HG03103 (cell line): ENCODE results near the gene ATG2A.

Experiments used
- ATAC-seq: cut with Tn5 transposase; IDR thresholded peaks from one replicate; pipeline ENCODE4 v1.9.1; 2021; ENCODE audit warnings: low read depth; ENCODE audit not compliant: unreplicated experiment

ATG2A gene

GRCh38 chr11:64916775-64917662, at the start of gene ATG2A:
ATG2A (minus strand) TSS chr11:64917209; CDS start chr11:64917135, 74 bp downstream.
- peak; percentile 88 for ATAC-seq

DNA sequence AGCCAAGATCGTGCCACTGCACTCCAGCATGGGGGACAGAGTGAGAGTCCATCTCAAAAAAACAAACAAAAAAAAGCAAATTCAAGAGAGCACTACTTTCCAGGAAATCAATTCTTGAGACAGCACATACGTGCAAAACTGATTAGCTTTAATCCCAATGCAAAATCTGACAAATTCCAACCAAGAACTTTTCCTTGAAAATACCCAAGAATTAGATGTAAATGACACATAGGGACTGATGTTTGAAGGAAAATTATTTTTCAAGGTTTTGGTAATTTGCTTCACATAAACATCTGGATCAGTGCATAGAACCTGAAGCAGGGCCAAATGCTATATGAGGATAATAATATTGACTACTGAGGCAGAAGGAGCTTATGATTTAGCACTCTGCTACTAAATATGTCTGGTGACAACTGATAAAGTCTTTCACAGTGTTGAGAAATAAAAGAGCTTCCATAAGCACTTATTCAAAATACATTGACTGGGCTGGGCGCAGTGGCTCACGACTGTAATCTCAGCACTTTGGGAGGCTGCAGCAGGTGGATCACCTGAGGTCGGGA, 46.1 kb upstream of the ATG2A start:
- no peak for ATAC-seq

DNA sequence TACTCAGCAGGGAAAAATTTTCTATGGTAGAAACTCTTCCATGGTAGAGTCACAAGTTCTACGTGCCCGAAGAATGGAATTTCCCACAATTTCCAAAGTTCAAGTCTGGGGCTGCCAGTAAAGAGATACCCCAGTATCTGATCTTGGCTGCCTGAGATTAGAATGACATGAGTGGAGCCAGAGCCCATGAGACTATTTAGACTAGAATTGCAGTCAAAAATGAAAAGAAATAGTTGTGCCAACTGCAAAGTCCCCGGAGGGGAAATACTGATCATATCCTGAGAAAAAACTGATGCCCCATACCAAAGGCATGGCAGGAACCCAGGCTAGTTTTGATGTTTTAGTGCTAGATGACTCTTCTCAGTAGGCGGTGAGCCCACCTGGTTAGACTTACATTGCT, 43.7 kb upstream of the ATG2A start:
- ATAC-seq, result no peak

GRCh38 chr11:64959498-64959897, 42.5 kb upstream of the ATG2A start:
- no peak for ATAC-seq

DNA sequence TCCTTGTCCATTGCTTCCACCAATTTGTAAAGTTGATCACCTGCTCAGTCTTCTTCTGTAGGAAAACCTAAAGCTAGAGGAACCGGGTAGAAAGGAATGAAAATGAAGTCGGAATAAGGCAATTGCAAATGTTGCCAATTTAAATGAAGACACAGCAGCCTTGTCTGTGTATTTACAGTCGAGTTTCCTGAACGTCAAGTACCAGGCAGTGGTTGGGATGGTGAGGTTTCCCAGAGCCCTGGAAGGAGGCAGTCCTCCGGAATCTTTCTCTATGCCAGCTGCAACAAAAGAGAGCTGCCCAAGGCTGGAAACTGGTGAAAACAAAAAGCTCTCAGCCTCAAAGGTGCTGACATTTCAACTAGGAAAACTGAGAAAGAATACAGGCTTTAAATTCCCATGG, 37.2 kb upstream of the ATG2A start:
- ATAC-seq, result no peak

- ATAC-seq, result no peak
Measured at GRCh38 chr11:64951529-64951928, 34.5 kb upstream of the ATG2A start.

- ATAC-seq, result no peak
Measured at GRCh38 chr11:64947208-64947814, 30.3 kb upstream of the ATG2A start.

DNA sequence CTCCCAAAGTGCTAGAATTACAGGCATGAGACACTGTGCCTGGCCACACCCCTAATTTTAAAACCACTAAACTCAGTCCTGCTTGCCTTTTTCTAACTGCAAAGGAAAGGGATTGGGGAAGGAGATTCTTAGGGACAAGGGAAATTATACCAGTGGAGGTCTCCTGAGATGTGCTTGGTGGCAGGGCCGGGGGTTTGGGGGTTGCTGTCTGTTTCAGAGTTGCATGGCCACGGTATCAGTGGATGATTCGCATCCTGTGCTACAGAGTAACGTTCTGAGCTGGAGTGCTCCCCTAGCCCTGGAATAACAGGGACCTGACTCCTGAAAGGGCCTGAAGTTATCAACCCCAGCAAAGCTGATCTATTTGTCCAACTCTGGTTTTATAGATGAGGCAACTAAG, 19.5 kb upstream of the ATG2A start:
- no peak for ATAC-seq

GRCh38 chr11:64935359-64936081, 18.5 kb upstream of the ATG2A start, which contains the start of gene GPHA2:
GPHA2 (minus strand) TSS chr11:64935893; CDS start chr11:64935460, 433 bp downstream.
- ATAC-seq, result no peak

- no peak for ATAC-seq
Measured at GRCh38 chr11:64934682-64935358, 17.8 kb upstream of the ATG2A start.

GRCh38 chr11:64933935-64934681, 17.1 kb upstream of the ATG2A start:
- ATAC-seq, result no peak

DNA sequence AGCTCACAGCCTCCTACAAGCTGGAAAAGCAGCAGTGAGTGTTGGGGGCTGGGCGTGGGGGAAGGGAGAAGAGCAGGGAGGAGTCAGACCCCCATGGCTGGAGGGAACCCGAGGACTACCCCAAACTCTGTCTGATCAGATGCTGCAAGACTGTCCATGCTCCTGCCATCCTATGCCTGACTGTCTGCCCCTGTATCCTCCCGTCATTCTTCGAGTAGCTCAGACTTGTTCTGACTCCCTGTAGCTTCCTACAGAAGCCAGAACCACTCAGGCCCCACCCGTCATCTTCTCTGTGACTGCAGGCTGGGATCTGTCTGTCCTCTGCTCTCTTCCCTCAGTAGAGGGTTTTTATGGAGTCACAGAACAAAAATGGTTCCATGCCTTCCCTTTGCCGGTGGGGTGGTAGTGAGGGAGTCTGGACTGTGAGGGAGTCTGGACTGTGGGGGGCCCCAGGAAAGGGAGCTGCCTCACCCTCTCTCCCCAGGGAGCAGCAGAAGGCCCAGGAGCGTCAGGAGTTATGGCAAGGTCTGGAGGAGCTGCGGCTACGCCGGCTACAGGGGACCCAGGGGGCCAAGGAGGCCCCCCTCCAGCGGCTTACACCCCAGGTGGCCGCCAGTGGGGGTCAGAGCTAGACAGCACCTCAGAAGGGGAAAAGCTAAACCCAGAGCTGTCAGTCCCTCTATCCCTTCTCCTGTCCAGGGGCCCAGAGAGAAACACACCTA, 16.4 kb upstream of the ATG2A start:
- ATAC-seq, result no peak

DNA sequence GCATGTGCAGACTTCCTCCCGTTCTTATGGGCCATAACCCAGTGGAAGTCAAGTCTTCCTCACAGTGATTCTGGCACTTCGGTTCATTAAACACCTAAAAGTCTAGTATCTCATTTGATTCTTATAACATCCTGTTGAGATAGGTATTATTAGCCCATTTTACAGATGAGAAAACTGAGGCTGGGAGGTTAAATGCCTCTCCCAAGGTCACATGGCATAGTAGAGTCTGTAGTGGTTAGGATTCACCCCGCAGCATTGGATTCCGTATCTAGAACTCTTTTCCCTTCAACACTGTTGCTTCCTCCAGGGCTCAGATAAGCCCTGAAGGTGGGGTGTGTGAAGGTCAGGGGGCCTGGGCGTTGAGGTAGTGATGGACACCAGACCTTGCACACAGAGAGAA, 15.3 kb upstream of the ATG2A start:
- no peak for ATAC-seq

DNA sequence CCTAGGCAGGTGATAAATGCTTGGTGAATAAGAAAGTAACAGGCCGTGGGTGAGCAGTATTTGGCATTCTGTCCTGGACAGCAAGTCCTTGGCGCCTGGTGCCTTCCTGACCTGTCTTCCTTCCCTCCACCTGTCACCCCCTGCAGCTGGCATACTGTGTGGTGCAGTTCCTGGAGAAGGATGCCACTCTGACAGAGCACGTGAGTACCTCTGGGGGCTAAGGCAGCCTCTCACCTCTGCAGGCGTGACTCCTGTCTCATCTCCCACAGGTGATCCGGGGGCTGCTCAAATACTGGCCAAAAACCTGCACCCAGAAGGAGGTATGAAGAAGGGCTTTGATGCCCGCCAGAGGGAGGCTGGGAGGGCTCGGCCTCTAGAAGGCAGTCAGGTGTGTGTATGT, 14.3 kb upstream of the ATG2A start:
- ATAC-seq, result no peak

GRCh38 chr11:64930340-64930739, 13.3 kb upstream of the ATG2A start:
- ATAC-seq, result no peak

DNA sequence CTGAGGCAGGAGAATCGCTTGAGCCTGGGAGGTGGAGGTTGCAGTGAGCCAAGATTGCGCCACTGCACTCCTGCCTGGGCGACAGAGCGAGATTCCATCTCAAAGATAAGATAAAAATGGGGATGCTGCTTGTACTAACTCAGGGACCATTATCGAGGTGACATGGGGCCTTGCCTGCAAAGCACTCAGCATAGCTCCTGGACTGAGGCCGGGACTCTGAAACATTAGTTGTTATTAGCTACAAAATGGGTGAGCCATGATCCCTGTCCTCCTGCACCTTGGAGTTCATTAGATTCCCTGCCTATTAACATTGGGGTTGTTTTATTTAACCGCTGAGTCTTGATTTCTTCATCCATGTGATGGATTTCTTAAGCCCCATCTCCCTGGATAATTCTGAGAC, 12.6 kb upstream of the ATG2A start:
- ATAC-seq, result no peak

DNA sequence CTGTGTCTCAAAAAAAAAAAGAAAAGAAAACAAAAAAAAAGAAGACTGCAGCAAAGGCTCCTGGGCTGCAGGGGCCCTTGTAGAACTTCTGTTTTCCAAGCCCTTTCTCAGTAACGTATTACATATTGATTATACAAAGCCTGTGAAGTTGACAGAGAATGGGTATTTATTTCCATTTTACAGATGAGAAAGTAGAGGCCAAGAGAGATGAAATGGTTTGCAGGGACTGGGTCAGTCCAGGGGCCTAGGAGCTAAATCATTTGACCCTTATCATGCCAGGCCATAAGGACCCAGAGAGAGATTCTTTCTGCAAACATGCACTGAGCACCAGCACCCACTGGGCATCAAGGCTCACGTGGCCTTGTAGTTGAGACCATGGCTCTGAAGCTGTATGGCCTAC, 11.9 kb upstream of the ATG2A start:
- ATAC-seq, result no peak

DNA sequence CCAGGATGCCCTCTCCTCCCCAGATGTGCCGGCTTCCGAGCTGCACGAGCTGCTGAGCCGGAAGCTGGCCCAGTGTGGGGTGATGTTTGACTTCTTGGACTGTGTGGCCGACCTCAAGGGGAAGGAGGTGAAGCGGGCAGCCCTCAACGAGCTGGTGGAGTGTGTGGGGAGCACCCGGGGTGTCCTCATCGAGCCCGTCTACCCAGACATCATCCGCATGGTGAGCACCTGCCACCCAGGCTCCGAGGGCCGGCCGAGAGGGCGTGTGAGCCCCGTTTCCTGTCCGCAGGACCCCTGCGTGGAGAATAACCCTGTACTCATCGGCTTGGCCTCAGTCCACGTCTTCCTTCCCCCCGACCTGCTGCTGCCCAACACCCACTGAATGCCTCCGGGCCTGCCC, 9.7 kb upstream of the ATG2A start:
- ATAC-seq, result no peak
